Posterior cingulate gyrus (tissue), 11 donors: Measurements from ENCODE around the gene PARP1.

Source experiments
- DNase-seq, 10 donors: peaks; one replicate each; pipeline versions ENCODE4 v3.0.0 to v3.0.0-alpha.2; 2020 to 2021; ENCODE audit warnings: mixed read lengths in 3 of 10
- intact Hi-C: fragments of 100-400 bp; cut with DNase I; formaldehyde crosslinking; loops from one replicate; pipeline ENCODE4 v1.15.1; 2023

PARP1 gene

GRCh38 chr1:226318471-226318870 is 89.4 kb downstream of the PARP1 start:
- no peak for DNase-seq
- intact Hi-C loops: no loop called here

DNA sequence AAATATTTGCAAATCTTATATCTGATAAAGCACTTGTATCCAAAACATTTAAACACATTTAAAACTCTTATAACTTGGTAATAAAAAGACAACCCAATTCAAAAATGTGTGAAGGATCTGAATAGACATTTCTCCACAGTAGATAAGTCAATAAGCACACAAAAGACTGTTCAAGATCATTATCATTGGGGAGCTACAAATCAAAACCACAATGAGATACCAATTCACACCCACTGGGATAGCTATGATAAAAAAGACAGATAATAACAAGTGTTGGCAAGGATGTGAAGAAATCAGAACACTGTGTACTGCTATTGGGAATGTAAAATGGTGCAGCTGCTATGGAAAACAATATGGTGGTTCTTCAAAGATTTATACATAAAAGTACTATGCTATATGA is 93.8 kb downstream of the PARP1 start:
- intact Hi-C loops: no loop called here
- DNase-seq: no peak

- DNase-seq: no peak
- intact Hi-C loops: no loop called here
These were observed 95.8 kb downstream of the PARP1 start for GRCh38 chr1:226312065-226312464.

DNA sequence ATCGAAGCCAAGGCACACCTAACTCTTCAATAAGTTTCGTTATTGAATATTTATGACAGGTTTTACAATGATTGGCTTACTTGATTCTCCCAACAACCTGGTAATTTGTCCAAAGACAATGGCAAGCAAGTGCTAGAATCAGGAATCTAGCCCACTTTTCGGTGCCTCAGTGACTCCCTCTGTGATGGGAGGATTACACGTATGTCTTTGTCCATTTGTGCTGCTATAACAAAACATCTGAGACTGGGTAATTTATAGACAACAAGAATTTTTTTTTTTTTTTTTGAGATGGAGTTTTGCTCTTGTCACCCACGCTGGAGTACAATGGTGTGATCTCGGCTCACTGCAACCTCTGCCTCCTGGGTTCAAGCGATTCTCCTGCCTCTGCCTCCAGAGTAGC is 96.5 kb downstream of the PARP1 start:
- intact Hi-C loops: no loop called here
- DNase-seq: no peak
